Measurements from ENCODE around the gene SPTB.
A peak's percentile ranks its signal among the peaks of the same experiment; 100 is the strongest.

Gene SPTB

GRCh38 chr14:64891839-64892375 lies 12.2 kb upstream of the SPTB start:
- DNase-seq (ENCODE audit: extremely low spot score) = peak; percentile 39
- ChIA-PET CTCF (interaction anchor here (0.5 to 8.2 kb wide), 29 partner anchors 9 to 452 kb away, joined by 3 to 96 read pairs (median 5); partner anchors contain the start of gene CHURC1), POLR2A (interaction anchor here (0.8 to 1.4 kb wide), 3 partner anchors 12 to 69 kb away, joined by 3 to 4 read pairs (median 3); partner anchors contain the start of gene SPTB)
- no peak for TF ChIP-seq FOXK2 (IDR thresholded peaks at IDR 0.05)
- TF ChIP-seq ZNF384 (IDR thresholded peaks at IDR 0.05) = no peak
- TF ChIP-seq HDGF (IDR thresholded peaks at IDR 0.05; ENCODE audit: borderline replicate concordance) = no peak
- TF ChIP-seq ELF4 (IDR thresholded peaks at IDR 0.05) = no peak
- no peak for TF ChIP-seq TARDBP (IDR thresholded peaks at IDR 0.05)

DNA sequence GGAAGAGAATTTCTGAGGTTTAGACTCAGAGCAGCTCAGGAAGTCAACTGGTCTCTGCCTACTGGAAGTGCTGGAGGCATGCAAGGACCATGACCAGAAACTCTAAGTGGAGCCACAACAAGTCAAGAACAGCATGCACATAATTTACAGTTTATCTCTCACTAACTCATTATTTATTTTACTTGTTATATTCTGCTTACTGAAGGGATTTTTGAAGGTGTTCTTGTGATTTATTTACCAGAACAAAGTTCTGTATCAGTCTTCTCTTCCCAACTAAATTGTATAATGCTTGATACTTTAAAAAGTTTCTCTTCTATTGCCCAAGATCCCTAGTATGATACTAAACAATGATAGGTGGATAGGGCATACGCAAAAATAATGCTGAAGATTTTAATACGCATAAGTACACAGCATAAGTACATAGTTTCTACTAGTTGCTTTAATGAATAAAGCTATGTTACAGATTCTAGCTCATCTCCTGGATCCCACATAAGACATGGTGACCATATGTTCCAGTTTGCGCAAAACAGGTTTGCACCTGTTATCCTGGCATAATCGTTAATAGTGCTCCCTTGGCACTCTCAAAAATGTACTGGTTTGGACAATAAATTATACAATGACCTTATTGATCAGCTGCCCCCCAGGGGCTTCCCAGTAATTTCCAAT lies 11.6 kb upstream of the SPTB start:
- no peak for DNase-seq (ENCODE audit: extremely low spot score)
- TF ChIP-seq ARNT (IDR thresholded peaks at IDR 0.05) (no peak), FOXM1 (IDR thresholded peaks at IDR 0.05; ENCODE audit: borderline replicate concordance) (no peak), ZNF384 (IDR thresholded peaks at IDR 0.05) (no peak), SP1 (IDR thresholded peaks at IDR 0.05) (no peak), TARDBP (IDR thresholded peaks at IDR 0.05) (no peak), HDGF (IDR thresholded peaks at IDR 0.05; ENCODE audit: borderline replicate concordance) (no peak), FOXK2 (IDR thresholded peaks at IDR 0.05) (no peak), BHLHE40 (IDR thresholded peaks at IDR 0.05; ENCODE audit: borderline replicate concordance) (no peak), ELF4 (IDR thresholded peaks at IDR 0.05) (no peak), L3MBTL2 (conservative IDR thresholded peaks at IDR 0.05) (no peak), NFRKB (IDR thresholded peaks at IDR 0.05) (no peak), SUZ12 (IDR thresholded peaks at IDR 0.05) (no peak), LEF1 (IDR thresholded peaks at IDR 0.05; ENCODE audit: borderline replicate concordance) (no peak), FOXA1 (IDR thresholded peaks at IDR 0.05) (no peak), CTBP1 (IDR thresholded peaks at IDR 0.05; ENCODE audit: borderline replicate concordance) (no peak)
- TF ChIP-seq, protein P1, sequence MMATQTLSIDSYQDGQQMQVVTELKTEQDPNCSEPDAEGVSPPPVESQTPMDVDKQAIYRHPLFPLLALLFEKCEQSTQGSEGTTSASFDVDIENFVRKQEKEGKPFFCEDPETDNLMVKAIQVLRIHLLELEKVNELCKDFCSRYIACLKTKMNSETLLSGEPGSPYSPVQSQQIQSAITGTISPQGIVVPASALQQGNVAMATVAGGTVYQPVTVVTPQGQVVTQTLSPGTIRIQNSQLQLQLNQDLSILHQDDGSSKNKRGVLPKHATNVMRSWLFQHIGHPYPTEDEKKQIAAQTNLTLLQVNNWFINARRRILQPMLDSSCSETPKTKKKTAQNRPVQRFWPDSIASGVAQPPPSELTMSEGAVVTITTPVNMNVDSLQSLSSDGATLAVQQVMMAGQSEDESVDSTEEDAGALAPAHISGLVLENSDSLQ (IDR thresholded peaks at IDR 0.05) = no peak
- ChIA-PET CTCF (interaction anchor here (0.5 to 8.2 kb wide), 29 partner anchors 9 to 220 kb away, joined by 3 to 96 read pairs (median 5); partner anchors contain the start of gene CHURC1), POLR2A (interaction anchor here (0.8 to 1.4 kb wide), 3 partner anchors 11 to 69 kb away, joined by 3 to 4 read pairs (median 3); partner anchors contain the start of gene SPTB)

GRCh38 chr14:64889352-64889751 lies 9.6 kb upstream of the SPTB start:
- POLR2A ChIA-PET = no interaction called here
- CTCF ChIA-PET = interaction anchor here (0.6 to 8.2 kb wide), 2 partner anchors 66 to 212 kb away, joined by 3 to 96 read pairs; no protein-coding TSS in a partner anchor
- TF ChIP-seq CTBP1 (IDR thresholded peaks at IDR 0.05; ENCODE audit: borderline replicate concordance) = no peak
- TF ChIP-seq FOXA1 (IDR thresholded peaks at IDR 0.05) = no peak
- DNase-seq (ENCODE audit: extremely low spot score) = no peak

- ChIA-PET POLR2A (no interaction called here), CTCF (interaction anchor here (0.7 to 8.2 kb wide), 2 partner anchors 62 to 78 kb away, joined by 4 to 96 read pairs; no protein-coding TSS in a partner anchor)
- no peak for DNase-seq (ENCODE audit: extremely low spot score)
- TF ChIP-seq HDGF (IDR thresholded peaks at IDR 0.05; ENCODE audit: borderline replicate concordance) (no peak), ELF4 (IDR thresholded peaks at IDR 0.05) (no peak), L3MBTL2 (conservative IDR thresholded peaks at IDR 0.05) (no peak), ZNF384 (IDR thresholded peaks at IDR 0.05) (no peak), BHLHE40 (IDR thresholded peaks at IDR 0.05; ENCODE audit: borderline replicate concordance) (no peak)
These were observed 5.9 kb upstream of the SPTB start for GRCh38 chr14:64885559-64885958.

DNA sequence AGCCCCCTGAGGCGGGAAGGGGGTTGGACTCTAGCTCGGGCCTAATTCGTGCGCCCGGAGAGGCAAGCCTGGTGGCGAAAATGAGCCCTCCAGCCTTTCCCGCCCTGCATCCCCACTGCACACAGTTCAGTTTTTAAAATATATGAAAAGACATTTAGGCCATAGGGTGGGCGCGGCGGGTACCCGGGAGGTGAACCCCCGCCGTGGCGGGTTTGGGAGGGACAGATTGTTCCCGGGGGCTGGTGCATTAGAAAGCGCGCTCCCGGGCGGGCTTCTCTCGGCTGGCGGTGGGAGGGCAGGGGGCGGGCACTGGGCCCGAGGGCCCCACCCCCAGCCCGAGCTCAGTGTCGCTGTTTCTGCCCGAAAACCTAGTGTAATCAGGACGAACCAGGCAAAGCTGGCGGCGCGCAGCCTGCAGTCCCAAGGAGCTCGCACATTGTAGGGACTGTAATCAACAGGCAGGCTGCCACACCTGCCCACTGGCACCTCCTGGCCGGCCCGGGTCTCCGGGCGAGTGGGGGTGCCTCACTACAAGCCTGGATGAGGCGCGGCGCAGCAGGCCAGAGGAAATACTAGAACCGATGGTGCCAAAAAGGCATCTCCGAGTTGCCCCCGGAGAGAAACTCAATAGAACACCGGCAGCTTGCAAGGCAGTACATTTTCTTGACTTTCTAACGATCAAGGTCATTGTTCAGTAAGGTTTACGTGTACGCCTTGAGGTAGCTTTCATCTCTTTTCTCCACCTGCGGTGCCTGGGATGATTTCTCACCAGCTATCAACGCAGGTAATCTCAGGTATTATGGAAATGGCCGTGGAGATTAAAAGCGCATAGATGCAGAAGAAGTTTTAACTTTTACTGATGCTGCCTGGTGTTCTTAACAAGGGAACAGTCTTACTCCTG lies 764 bp upstream of the SPTB start:
- ChIA-PET POLR2A (interaction anchor here (0.6 to 1.5 kb wide), 8 partner anchors 11 to 118 kb away, joined by 3 to 8 read pairs (median 4); no protein-coding TSS in a partner anchor), CTCF (interaction anchor here (0.6 to 5.1 kb wide), 6 partner anchors 11 to 57 kb away, joined by 3 to 30 read pairs (median 11); no protein-coding TSS in a partner anchor)
- TF ChIP-seq SUZ12 (IDR thresholded peaks at IDR 0.05) (no peak), L3MBTL2 (conservative IDR thresholded peaks at IDR 0.05) (peak; percentile 54)
- DNase-seq (ENCODE audit: extremely low spot score) = peak; percentile 77

DNA sequence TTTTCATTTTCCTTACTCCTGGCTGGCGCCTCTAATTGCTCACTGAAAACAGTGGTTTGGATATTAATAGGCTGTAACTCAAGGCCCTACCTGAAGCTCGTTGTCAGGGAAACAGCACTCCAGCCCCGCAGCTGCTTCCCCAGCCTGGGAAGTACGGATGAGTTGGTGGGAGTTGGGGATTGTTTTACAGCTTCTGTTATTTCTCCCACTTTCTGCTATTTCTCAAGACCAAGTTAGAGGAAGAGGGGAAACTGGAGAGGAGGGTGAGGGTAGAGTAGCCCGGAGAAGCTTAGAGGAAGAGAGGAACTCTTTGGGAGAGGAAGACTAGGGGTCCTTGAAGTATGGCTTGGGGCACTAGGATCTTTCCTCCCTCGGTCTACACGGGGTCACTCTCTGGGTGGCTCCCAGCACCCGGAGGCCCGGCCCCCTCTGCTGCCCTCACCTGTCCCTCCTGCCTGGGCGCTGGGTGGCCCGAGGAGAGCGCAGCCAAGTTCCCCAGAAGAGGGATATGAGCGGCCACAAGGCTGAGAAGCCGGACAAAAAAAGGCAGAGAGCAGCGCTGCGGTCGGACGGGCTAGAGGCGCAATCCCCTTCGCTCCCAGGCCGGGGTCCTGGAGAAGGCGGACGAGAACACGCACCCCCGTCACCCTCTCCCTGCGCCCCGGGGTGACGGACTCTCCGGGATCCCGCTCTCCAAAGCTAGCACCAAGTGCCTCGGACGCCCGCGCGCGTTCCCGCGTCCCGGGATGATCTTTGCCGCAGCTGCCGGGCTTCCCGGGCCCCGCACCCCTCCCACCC lies 671 bp downstream of the SPTB start:
- POLR2A ChIA-PET = interaction anchor here (0.6 to 2.0 kb wide), 3 partner anchors 108 to 491 kb away, joined by 3 to 5 read pairs (median 4); partner anchors contain the start of genes FNTB and MTHFD1
- CTCF ChIA-PET = interaction anchor here (0.7 to 5.1 kb wide), 6 partner anchors 11 to 624 kb away, joined by 3 to 30 read pairs (median 3); no protein-coding TSS in a partner anchor
- TF ChIP-seq BHLHE40 (IDR thresholded peaks at IDR 0.05; ENCODE audit: borderline replicate concordance) (no peak), ARNT (IDR thresholded peaks at IDR 0.05) (no peak), LEF1 (IDR thresholded peaks at IDR 0.05; ENCODE audit: borderline replicate concordance) (no peak), FOXM1 (IDR thresholded peaks at IDR 0.05; ENCODE audit: borderline replicate concordance) (no peak), CTBP1 (IDR thresholded peaks at IDR 0.05; ENCODE audit: borderline replicate concordance) (no peak), ELF4 (IDR thresholded peaks at IDR 0.05) (no peak), SP1 (IDR thresholded peaks at IDR 0.05) (no peak), FOXA1 (IDR thresholded peaks at IDR 0.05) (no peak), NFRKB (IDR thresholded peaks at IDR 0.05) (no peak), TARDBP (IDR thresholded peaks at IDR 0.05) (no peak), HDGF (IDR thresholded peaks at IDR 0.05; ENCODE audit: borderline replicate concordance) (no peak)
- TF ChIP-seq, protein P1 (IDR thresholded peaks at IDR 0.05) = no peak
- peak; percentile 20 for DNase-seq (ENCODE audit: extremely low spot score)
